ENCODE measurements around the gene RRP1.

The RRP1 gene

DNA sequence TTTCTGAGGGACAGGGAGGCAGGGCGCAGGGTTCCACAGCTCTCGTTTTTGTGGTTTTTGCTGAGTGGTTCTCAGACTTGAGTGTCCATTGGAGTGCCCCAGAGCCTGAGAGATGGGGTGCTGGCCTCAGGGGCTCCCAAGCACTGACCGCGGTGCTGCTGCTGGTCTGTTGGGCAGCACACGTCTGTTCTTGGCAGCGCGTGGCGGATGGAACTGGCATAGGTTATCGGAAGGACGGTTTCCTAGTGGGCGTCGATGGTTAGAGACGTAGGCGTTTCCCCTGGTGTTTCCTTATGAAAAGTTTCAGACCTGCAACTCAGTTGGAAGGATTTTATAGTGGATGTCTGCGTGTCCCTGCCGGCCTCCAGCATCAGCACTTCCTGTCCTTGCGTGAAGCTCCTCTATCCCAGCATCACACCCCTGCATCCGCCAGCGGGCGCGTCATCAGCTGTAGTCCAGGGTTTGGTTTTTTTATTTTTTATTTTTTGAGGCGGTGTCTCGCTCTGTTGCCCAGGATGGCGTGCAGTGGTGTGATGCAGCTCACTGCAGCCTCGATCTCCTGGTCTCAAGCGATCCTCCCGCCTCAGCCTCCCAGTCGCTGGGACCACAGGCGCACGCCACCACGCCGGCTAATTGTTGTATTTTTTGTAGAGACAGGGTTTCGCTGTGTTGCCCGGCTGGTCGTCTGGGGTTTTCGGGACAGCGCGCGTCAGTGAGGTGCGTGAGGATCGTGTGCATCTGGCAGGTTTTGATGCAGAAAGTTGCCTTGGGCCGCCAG, 11.8 kb downstream of the RRP1 start:
- DNase-seq (ENCODE audit: low read depth in 2 of 2), result no peak

GRCh38 chr21:43802713-43803313, 13.4 kb downstream of the RRP1 start:
- no peak for DNase-seq (ENCODE audit: low read depth in 2 of 2)

DNA sequence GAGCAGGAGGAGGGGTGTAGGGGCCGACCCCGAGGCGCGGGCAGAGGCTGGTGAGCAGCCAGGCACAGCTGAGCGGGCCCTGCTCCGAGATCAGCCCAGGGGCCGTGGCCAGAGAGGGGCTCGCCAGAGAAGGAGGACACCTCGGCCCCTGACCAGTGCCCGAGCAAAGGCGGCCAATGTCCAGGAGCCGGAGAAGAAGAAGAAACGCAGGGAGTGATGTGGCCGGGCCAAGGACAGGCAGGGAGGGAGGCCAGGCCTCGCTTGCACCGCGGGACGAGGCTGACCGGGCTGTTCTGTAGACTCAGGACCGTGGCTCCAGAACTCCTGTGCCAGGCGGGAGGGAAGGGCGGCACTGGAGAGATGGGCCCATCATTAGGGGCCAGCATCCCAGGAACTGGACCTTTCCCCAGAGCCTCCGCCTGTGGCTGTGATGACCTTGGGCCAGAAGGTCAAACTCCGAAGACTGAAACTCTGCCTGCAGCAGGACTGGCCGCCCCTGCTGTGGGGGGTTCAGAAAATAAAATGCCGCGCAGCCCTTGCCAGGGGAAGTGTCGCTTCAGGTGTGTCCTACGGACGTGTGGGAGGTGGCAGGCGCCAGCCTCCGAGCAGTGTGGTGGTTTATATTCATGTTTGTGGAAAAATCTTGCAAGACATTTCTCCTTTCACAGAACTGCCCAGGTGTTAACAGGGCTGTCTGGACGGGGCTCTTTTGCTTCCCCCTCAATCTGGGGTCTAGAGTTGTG, 14.4 kb downstream of the RRP1 start:
- DNase-seq (ENCODE audit: low read depth in 2 of 2), result no peak

- DNase-seq (ENCODE audit: low read depth in 2 of 2), result no peak
Measured at GRCh38 chr21:43805275-43805800, 16.0 kb downstream of the RRP1 start.

- no peak for DNase-seq (ENCODE audit: low read depth in 2 of 2)
Measured at GRCh38 chr21:43806017-43806710, 16.8 kb downstream of the RRP1 start.

GRCh38 chr21:43808367-43808766, 19.0 kb downstream of the RRP1 start:
- no peak for DNase-seq (ENCODE audit: low read depth in 2 of 2)

GRCh38 chr21:43808832-43809251, 19.5 kb downstream of the RRP1 start:
- no peak for DNase-seq (ENCODE audit: low read depth in 2 of 2)

GRCh38 chr21:43809346-43809799, 20.0 kb downstream of the RRP1 start:
- DNase-seq (ENCODE audit: low read depth in 2 of 2), result no peak

GRCh38 chr21:43809853-43810504, 20.6 kb downstream of the RRP1 start:
- DNase-seq (ENCODE audit: low read depth in 2 of 2), result no peak

DNA sequence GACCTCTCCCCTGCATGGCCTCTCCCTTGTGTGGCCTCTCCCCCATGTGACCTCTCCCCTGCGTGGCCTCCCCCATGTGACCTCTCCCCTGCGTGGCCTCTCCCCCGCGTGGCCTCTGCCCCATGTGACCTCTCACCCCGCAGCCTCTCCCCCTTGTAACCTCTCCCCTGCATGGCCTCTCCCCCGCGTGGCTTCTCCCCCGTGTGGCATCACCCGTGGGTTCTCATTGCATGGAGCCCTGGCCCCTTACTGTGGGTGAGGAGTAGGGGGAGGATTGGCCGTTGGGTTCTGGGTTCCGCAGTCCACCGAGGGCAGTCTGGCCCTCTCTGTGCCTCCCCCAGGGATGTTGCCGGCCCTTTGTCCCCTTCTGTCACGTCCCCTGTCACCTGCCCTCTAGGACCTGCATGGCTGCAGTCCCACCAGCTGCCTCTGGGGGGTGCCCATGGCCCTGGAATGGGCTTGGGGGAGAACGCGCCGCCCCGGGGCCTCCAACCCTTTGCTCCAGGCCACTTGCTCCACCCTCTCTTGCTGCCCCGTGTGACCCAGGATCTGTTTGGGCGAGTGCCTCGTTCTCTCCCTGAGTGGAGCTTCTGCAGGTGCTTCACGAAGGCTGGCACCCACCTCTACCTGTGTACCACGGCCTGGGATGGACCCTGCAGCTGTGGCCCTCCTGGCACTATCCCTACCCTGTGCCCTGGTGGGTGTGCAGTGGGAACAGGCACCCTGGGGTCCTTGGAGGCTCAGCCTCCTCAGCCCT, 21.3 kb downstream of the RRP1 start:
- DNase-seq (ENCODE audit: low read depth in 2 of 2), result peak; percentile 89 to 90

DNA sequence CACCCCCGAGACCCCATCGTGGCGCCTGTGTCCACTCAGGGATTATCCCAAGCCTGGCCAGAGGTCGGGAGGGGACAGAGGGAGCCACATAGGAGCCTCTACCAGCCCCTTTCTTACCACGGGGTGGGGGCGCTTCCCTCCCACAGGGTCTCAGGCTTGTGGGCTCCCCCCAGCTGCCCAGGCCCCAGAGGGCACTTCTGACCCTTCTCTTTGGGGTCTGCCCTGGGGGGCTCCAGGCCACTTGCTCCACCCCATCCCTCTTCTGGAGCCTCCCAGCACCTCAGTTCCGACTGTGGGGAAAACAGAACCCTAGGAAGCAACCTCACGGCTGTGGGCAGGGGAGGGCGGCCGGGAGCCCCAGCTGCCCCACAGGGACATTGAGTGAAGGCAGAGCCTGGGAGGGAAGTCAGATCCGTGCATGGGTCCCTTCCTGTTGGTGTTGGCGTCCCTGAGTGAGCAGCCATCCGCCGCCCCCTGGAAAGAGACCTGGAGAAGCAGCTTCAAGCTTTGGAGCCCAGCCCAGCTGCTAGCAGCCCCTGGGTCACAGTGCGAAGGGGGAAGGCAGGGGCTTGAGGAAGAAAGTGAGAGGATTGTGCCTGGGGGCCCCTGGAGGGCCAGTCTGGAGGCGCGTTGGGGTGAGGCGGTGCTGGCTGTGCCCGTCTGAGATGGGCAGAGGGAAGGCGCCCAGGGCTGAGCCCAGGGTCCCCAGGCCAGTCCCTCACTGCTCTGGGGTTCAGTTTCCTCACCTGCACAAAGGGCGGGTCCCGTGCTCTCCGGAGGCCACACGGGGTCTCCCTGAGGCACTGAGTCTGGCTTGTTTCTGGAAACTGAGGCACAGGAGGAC, 22.1 kb downstream of the RRP1 start:
- no peak for DNase-seq (ENCODE audit: low read depth in 2 of 2)

GRCh38 chr21:43812139-43812821, 22.9 kb downstream of the RRP1 start:
- DNase-seq (ENCODE audit: low read depth in 2 of 2), result no peak

GRCh38 chr21:43812957-43813655, 23.7 kb downstream of the RRP1 start:
- DNase-seq (ENCODE audit: low read depth in 2 of 2), result no peak

DNA sequence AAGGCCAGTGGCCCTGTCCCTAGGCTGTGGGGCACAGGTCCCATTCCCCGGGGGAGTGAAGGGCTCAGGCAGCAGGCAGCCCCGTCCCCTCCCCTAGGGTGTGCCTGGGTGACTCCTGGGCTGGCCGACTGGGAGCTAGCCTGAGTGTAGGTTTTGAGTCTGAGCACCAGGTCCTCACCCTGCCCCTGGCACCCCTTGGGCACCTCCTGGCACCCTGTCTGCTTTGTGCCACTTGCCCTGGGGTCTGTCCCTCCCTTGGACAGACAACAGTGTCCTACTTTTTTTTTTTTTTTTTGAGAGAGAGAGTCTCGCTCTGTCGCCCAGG, 24.2 kb downstream of the RRP1 start:
- DNase-seq (ENCODE audit: low read depth in 2 of 2), result no peak

- DNase-seq (ENCODE audit: low read depth in 2 of 2), result no peak
Measured at GRCh38 chr21:43814215-43815106, 25.1 kb downstream of the RRP1 start.

DNA sequence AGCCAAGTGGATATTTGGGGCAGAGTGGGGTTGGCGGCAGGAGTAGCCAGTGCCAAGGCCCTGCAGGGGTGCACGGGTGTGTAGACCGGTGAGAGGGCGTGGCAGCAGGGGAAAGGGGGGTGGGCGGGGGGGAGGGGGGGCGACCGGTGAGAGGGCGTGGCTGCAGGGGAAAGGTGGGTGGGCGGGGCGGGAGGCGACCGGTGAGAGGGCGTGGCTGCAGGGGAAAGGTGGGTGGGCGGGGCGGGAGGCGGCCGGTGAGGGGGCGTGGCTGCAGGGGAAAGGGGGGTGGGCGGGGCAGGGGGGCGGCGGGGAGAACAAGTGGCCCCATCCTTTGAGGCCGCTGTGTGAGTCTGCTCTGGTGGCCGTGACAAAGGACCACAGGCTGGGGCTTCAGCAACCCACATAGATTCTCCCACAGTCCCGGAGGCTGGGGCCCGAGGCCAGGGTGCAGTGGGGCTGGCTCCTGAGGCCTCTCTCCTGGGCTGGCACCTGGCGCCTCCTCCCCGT, 25.8 kb downstream of the RRP1 start:
- DNase-seq (ENCODE audit: low read depth in 2 of 2), result no peak

GRCh38 chr21:43815991-43816390, 26.6 kb downstream of the RRP1 start:
- no peak for DNase-seq (ENCODE audit: low read depth in 2 of 2)

All from stimulated activated CD4-positive, alpha-beta T cell treated with anti-CD3 and anti-CD28 coated beads, Interleukin-15, amount 100 ng/mL, for 48 hours (primary cell).